GM19023 (cell line): Measurements from ENCODE around the gene RGS1.

Experiments used
- ATAC-seq: cut with Tn5 transposase; IDR thresholded peaks from one replicate; pipeline ENCODE4 v1.9.1; 2021; ENCODE audit warnings: mild to moderate bottlenecking, moderate library complexity; ENCODE audit not compliant: unreplicated experiment

RGS1 gene

GRCh38 chr1:192579010-192579738 lies 3.6 kb downstream of the RGS1 start:
- no peak for ATAC-seq

DNA sequence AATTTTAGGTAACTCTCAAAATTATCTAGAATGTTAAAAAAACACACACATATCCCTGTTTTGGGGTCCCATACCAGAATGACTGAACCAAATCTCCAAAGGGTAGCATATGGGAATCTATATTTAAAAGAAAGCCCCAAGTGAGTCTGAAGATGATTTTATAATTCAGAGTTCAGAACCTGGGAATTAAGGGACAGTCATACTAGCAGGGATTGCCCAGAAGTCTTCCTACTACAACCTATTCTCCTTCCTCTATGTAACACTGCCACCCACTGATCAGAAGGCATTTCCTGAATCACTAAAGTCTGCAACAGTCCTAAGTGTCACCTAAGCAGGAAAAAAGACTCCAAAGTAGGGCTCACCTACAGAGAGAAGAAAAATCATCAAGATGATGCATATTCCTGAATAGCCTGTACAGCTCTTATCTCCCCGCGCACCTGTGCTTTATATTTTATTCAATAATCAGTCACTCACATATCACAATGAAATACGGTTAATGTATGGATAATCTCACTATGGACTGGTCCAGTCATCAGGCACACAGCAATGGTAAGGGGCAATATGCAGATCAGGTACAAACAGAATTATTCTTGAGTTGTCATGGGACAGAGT lies 4.9 kb downstream of the RGS1 start:
- no peak for ATAC-seq

DNA sequence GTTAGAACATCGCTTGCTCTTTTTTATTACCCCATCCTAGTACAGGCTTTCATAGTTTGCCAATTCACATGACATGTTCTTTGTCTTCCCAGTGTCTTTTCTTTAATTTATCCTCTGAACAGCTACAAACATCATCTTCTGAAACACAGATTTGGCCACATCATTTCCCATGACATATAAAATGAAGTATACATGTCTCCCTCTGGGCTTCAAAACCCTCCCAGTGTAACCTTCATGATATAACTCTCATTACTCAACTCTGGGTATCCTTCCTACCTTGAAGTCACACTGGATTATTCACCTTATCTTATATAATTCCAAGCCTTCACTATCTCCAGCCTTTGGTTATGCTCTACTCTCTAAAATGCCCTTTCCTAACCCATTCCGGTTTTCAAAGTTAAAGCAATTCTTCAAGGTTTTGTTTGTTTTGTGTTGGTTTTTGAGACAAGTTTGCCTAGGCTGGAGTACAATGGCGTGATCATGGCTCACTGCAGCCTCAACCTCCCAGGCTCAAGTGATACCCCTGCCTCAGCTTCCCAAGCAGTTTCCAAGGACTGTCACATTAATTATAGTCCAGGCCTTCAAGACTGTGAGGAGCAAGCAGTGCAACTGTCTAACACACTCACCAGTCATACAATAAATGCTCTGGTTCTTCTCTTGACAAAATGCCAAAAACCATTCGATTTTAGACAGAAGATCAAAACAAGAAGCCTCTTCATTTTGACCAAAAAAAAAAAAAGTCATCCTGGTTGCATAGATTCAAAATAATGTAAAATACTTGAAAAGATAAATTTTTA lies 5.8 kb downstream of the RGS1 start:
- no peak for ATAC-seq

DNA sequence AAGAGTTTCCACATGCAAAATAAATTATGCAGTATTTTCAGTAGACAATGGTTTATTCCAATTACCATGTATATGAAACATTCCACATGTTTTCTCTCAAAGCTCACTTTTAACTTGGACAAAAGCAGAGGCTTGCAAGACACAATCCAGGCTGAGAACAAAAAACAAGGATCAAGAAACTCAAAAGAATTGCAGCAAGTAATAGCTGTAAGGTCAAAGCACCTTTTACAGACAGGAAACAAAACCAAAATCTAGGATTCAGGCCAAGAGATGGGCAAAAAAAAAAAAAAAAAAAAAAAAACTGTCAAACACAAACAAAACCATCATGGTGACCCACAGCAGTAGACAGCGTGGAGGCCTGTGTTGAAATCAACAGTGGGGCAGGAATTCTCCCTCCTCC lies 9.3 kb downstream of the RGS1 start:
- no peak for ATAC-seq

- no peak for ATAC-seq
Measured at GRCh38 chr1:192587386-192588266, 12.1 kb downstream of the RGS1 start.

GRCh38 chr1:192588546-192588945 lies 13.0 kb downstream of the RGS1 start:
- no peak for ATAC-seq

DNA sequence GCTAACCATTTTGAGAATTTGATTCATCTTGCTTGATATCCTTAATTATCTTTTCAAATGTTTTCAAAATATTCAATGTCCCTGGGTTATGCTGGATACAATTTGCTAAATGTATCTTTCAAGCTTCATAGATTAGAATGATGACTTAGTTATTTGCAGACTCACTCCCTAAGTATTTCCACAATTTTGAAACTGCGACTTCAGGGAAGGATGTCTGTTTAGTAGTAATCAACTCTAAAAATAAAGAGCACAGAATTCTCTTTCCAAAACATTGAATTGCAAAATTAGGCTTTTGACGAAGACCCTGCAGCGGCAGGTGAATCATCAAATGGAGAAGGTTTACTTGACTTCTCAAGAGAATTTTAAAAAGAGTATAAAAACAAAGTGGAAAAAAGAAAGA lies 14.2 kb downstream of the RGS1 start:
- no peak for ATAC-seq

DNA sequence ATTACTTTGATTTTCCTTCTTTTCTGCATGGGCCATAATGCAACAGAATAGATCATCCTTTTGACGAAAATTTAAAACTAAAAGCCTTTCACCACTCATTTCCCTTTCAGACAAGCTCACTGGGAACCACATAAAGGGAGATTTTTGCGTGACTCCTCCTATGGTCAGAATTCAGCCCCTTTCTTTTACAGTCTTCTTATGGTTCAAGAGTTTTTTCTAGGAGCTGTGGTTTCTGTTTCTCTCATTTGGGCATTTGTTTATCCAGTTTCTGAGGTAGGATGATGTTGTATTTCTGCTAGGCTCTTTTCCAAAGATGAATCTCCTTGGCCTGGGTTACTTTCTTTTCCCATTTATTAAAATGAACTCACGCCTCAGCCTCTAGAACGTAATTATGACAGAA lies 16.9 kb downstream of the RGS1 start:
- ATAC-seq: no peak

GRCh38 chr1:192592981-192593708 lies 17.6 kb downstream of the RGS1 start:
- no peak for ATAC-seq

DNA sequence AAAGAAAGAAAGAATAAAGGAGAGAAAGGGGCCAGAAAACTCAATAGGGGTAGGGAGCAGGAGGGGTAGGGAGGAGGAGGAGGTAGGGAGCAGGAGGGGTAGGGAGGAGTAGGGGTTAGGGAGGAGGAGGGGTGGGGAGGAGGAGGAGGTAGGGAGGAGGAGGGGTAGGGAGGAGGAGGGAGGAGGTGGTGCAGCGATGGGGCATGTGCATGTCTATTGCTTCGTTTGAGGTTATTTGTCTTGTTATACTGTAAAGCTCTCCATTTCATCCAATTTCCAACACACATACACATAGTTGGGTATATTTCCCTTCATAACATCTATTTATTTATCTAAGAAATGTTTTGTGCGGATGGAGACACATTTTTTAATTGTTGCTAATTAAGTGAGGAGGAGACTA lies 19.7 kb downstream of the RGS1 start:
- no peak for ATAC-seq

- no peak for ATAC-seq
Measured at GRCh38 chr1:192598589-192598988, 23.0 kb downstream of the RGS1 start.

DNA sequence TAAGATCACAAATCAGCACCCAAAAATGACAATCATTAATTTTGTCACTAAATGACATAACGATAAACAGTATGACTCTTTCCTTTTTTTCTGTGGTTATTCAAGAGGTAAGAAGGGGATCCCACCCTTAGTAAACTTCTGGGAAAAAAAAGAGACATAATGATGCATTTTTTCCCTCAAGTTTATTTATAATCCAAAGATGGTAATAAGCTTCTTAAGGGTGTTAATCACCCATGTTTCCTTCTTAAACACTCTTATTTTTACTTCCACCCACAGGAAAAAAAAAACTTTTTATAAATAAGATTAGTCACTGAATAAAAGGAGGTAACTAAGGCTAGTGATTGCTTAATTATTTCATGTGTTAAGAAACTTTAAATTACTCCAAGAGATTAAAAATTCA lies 24.7 kb downstream of the RGS1 start:
- no peak for ATAC-seq

- peak; percentile 41 for ATAC-seq
Measured at GRCh38 chr1:192601143-192601542, 25.6 kb downstream of the RGS1 start.

- ATAC-seq: no peak
Measured at GRCh38 chr1:192601567-192601966, 26.0 kb downstream of the RGS1 start.

GRCh38 chr1:192602757-192603156 lies 27.2 kb downstream of the RGS1 start:
- ATAC-seq: no peak

DNA sequence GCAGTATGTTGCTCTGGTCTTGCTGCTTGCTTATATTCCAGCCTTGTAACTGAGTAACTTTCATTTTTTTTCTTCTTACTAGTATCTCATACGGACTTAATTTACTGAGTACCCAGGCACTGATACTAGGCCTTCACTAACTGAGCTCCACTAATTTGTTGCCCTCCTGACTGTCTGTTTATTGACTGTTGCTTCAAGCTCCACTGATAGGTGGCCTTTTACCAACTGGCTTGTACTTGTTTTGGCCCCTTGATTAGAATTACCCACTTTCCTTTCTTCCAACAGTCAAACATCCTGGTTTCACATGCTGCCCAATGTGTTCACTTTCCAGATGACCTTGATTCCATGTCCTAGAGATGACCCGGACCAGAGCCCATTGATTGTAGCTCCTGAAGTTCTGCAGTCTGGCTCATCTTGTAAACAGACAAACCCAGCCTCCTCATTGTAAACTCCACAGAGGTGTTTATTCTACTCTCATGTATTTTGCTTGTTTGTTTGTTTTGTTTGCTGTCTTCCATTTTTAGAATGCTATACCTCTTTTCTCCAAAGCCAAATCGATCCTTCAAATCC lies 27.7 kb downstream of the RGS1 start:
- ATAC-seq: no peak

DNA sequence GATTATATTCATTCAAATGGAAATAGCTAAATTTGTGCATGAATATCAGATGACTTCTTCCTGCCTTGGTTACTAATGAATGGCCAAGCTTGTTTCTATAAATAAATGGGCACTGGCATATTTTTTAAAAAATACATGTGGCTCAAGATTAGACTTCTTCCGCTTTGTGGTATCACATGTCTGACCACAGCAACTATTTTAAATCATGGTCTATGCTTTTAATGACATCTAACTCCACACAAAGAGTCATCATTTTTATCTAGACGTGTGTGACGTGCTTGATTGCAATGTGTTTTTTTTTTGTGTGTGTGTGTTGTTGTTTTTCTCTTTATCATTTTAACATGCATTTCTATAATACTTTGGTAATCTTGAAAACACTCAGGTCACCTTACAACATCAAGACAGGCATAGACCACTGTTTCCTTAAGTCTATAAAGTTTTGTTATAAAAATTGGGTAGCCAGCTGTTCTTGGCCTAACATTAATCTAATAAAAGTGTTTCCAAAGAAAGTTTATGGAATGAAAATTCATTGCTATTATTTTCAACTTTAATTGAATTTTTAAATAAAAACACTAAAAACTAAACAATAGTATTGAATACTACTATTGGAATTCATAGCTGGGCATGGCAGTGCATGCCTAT lies 29.5 kb downstream of the RGS1 start:
- ATAC-seq: no peak

GRCh38 chr1:192608671-192609070 lies 33.1 kb downstream of the RGS1 start:
- no peak for ATAC-seq
